K562 (cell line): ENCODE measurements around the gene VARS1. TPM values are rescaled to one million over a fixed set of nuclear protein-coding genes. Genes with fewer than 3 reads are reported as not detected.

Experiments used
- ASH1L ChIP-seq: fragments of 450-650 bp; IDR thresholded peaks from 2 replicates; pipeline ENCODE4 v1.6.1; 2018; ENCODE audit warnings: borderline replicate concordance, mild to moderate bottlenecking, low read depth; ENCODE audit not compliant: partially characterized antibody
- CBX8 ChIP-seq: fragments of 200-600 bp; sonication (generic); IDR thresholded peaks from 2 replicates; pipeline ENCODE4 v1.6.1; 2012; ENCODE audit warnings: borderline replicate concordance, mixed run types, low read depth, mild to moderate bottlenecking, moderate library complexity, mixed read lengths, low read length, control low read depth, inconsistent platforms; ENCODE audit not compliant: poor library complexity, severe bottlenecking; ENCODE audit errors: extremely low read depth
- FOXM1 ChIP-seq, 2 experiments: fragments of 450-650 bp in 1 of 2; sonication (generic) in 1 of 2; formaldehyde crosslinking in 1 of 2; IDR thresholded peaks; 2 replicates each; pipeline versions ENCODE4 v1.6.1 to v1.9.0; 2017 to 2022; ENCODE audit warnings: low read depth in 2 of 2, mild to moderate bottlenecking in 2 of 2, missing genetic modification reagents in 1 of 2, moderate library complexity in 1 of 2
- KDM2B ChIP-seq: fragments of 250-450 bp; sonication (Bioruptor Pico); IDR thresholded peaks from 2 replicates; pipeline ENCODE4 v1.8.0; 2021; ENCODE audit warnings: mild to moderate bottlenecking, moderate library complexity
- NR1H2 ChIP-seq: sonication (generic); formaldehyde crosslinking; IDR thresholded peaks from 2 replicates; pipeline ENCODE4 v1.4.0; 2020; ENCODE audit warnings: mild to moderate bottlenecking, missing genetic modification reagents
- PTRF ChIP-seq: fragments of 450-650 bp; IDR thresholded peaks from 2 replicates; pipeline ENCODE4 v1.6.1; 2016; ENCODE audit warnings: mild to moderate bottlenecking, missing genetic modification characterization, missing compliant biosample characterization
- RCOR1 ChIP-seq, 2 experiments: IDR thresholded peaks; 2 replicates each; pipeline ENCODE4 v1.6.1; 2012; ENCODE audit warnings: low read depth in 2 of 2, low read length in 2 of 2, borderline replicate concordance in 1 of 2, improper control_type of control experiment in 1 of 2
- SIRT6 ChIP-seq: IDR thresholded peaks from one replicate; pipeline ENCODE4 v1.6.1; 2012; ENCODE audit warnings: low read depth, mild to moderate bottlenecking, control low read depth, inconsistent platforms, low read length, moderate library complexity
- SMARCB1 ChIP-seq: IDR thresholded peaks from 2 replicates; pipeline ENCODE4 v1.6.1; 2011; ENCODE audit warnings: improper control_type of control experiment, low read depth; ENCODE audit not compliant: insufficient read length
- TAF1 ChIP-seq: IDR thresholded peaks from 2 replicates; pipeline ENCODE4 v1.6.1; 2011; ENCODE audit warnings: mild to moderate bottlenecking, low read length, moderate library complexity; ENCODE audit not compliant: insufficient read depth, control insufficient read depth, severe bottlenecking; ENCODE audit errors: extremely low read depth
- YY1 ChIP-seq, 3 experiments: IDR thresholded peaks; 2 replicates each; pipeline ENCODE4 v1.6.1; 2011; ENCODE audit warnings: low read length in 2 of 3, mild to moderate bottlenecking in 2 of 3, moderate library complexity in 2 of 3, borderline replicate concordance in 1 of 3, control low read depth in 1 of 3, low read depth in 1 of 3; ENCODE audit not compliant: insufficient read depth in 3 of 3, insufficient replicate concordance in 2 of 3, control insufficient read depth in 1 of 3, insufficient read length in 1 of 3; ENCODE audit errors: extremely low read depth in 1 of 3
- ZC3H11A ChIP-seq: IDR thresholded peaks from 2 replicates; pipeline ENCODE4 v1.6.1; 2012; ENCODE audit warnings: low read depth, low read length, improper control_type of control experiment
- ZC3H8 ChIP-seq: fragments of 450-650 bp; IDR thresholded peaks from 2 replicates; pipeline ENCODE4 v1.6.1; 2017
- ZNF175 ChIP-seq: fragments of 200-800 bp; sonication (Bioruptor generic); IDR thresholded peaks from 2 replicates; pipeline ENCODE4 v1.6.1; 2016; ENCODE audit warnings: low read depth, mild to moderate bottlenecking, missing genetic modification characterization, missing compliant biosample characterization
- ZNF184 ChIP-seq: sonication (generic); formaldehyde crosslinking; IDR thresholded peaks from 2 replicates; pipeline ENCODE4 v1.5.0; 2020; ENCODE audit warnings: missing genetic modification reagents
- ZNF583 ChIP-seq: fragments of 250-450 bp; sonication (Bioruptor Pico); IDR thresholded peaks from 2 replicates; pipeline ENCODE4 v1.4.0; 2020
- polyA plus RNA-seq, 8 experiments: library from polyadenylated mRNA; depleted of rRNA in 4 of 8; stranded (reverse) in 5 of 8; unstranded in 3 of 8; fragments of >200 nt; fragmentation: Nextera tagmentation in 2 of 8; fragmentation: Illumina TruSeq in 1 of 8; extraction: Ambion mirVana in 2 of 8; extraction: Trizol in 1 of 8; gene quantifications; 2 replicates each; pipeline versions ENCODE4 v1.2.1 to v1.2.3, GENCODE V29; 2011 to 2014; ENCODE audit warnings: inconsistent platforms in 1 of 8, missing spikeins in 1 of 8
- total RNA-seq, 7 experiments: library from RNA; depleted of rRNA in 6 of 7; stranded (reverse); fragments of >200 nt in 6 of 7; fragmentation: Illumina TruSeq in 2 of 7; extraction: Trizol in 2 of 7; gene quantifications; 2 replicates each; pipeline versions ENCODE4 v1.2.1 to v1.2.3, GENCODE V29; 2011 to 2021; ENCODE audit warnings: low replicate concordance in 1 of 7
- TF ChIP-seq, protein P1 (sequence below): sonication (generic); formaldehyde crosslinking; IDR thresholded peaks from 2 replicates; pipeline ENCODE4 v1.8.1; 2023; ENCODE audit warnings: mild to moderate bottlenecking, missing genetic modification reagents
- TF ChIP-seq, protein P2 (sequence below): fragments of 250-450 bp; sonication (Bioruptor Pico); IDR thresholded peaks from 2 replicates; pipeline ENCODE4 v1.8.0; 2021; ENCODE audit warnings: moderate library complexity, mild to moderate bottlenecking, inconsistent platforms
- TF ChIP-seq, protein P3 (sequence below): fragments of 450-650 bp; IDR thresholded peaks from 2 replicates; pipeline ENCODE4 v1.6.1; 2016; ENCODE audit warnings: low read depth, mild to moderate bottlenecking, moderate library complexity
- TF ChIP-seq, protein P4 (sequence below): fragments of 250-450 bp; sonication (Bioruptor Pico); IDR thresholded peaks from 2 replicates; pipeline ENCODE4 v1.6.1; 2021; ENCODE audit warnings: mild to moderate bottlenecking
- TF ChIP-seq, protein P5 (sequence below): fragments of 450-650 bp; IDR thresholded peaks from 2 replicates; pipeline ENCODE4 v1.6.1; 2016

Gene VARS1
- total and polyA plus RNA-seq, 9 of the 15 experiments (the other 6 are each of a cell fraction or from before 2014, with no cell fraction given) = 2.9 to 488 (median 130) TPM

DNA sequence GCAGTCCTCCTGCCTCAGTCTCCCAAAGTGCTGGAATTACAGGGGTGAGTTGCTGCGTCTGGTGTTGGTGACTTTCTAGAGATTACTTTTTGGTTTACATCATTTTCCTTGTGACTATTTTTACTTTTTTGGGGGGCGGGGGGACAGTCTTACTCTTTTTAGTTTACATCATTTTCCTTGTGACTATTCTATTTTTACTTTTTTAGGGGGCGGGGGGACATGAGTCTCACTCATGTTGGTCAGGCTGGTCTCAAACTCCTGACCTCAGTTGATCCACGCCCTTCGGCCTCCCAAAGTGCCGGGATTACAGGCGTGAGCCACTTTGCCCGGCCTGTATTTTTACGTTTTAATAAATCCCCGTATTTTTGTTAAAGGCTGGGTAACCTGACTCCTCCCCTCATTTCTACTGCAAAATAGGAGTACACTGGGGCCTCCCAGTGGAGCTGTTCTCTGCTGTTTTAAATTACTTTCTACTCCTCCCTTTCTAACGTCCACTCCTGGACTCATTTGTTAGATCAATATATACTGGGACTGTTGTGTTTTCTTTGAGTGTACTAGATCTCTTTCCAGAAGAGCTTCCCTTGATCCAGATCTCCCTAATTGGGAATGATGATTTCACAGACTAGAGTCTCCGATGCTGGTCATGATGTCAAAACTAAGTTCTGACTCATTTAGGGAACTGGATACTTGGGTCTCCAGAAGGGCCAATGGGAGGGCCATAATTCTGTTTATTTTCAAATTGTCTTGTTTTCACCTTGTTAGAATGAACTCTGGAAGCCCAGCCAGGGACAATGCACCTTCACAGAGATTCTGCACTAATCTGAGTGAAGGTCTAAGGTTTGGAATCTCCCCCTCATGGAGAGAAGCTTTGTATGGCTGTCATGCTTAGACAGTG is 41.2 kb upstream of the VARS1 start (continued):
- TF ChIP-seq SMARCB1 = no peak
- no peak for TF ChIP-seq KDM2B (CRISPR knock-in tag)
- peak; percentile 14 for TF ChIP-seq TAF1
- TF ChIP-seq, protein P1, sequence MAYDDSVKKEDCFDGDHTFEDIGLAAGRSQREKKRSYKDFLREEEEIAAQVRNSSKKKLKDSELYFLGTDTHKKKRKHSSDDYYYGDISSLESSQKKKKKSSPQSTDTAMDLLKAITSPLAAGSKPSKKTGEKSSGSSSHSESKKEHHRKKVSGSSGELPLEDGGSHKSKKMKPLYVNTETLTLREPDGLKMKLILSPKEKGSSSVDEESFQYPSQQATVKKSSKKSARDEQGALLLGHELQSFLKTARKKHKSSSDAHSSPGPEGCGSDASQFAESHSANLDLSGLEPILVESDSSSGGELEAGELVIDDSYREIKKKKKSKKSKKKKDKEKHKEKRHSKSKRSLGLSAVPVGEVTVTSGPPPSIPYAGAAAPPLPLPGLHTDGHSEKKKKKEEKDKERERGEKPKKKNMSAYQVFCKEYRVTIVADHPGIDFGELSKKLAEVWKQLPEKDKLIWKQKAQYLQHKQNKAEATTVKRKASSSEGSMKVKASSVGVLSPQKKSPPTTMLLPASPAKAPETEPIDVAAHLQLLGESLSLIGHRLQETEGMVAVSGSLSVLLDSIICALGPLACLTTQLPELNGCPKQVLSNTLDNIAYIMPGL (CRISPR knock-in tag) = 0 out of 2 replicates have a peak, but pooled peaks have one; percentile 30
- TF ChIP-seq ZNF175 (CRISPR knock-in tag) = no peak
- no peak for TF ChIP-seq ASH1L
- TF ChIP-seq ZC3H11A = no peak
- TF ChIP-seq ZNF184 (CRISPR knock-in tag) = no peak
- TF ChIP-seq SIRT6 = peak; percentile 90
- TF ChIP-seq YY1 (IDR thresholded peaks at IDR 0.05; ENCODE audit: borderline replicate concordance in 1 of 3, control insufficient read depth in 1 of 3, extremely low read depth in 1 of 3, insufficient read depth in 3 of 3, insufficient read length in 1 of 3, insufficient replicate concordance in 2 of 3, low read depth in 1 of 3, low read length in 2 of 3) = no peak
- TF ChIP-seq NR1H2 = peak; percentile 25; the same call in 1 of the 2 replicates
- TF ChIP-seq, protein P2, sequence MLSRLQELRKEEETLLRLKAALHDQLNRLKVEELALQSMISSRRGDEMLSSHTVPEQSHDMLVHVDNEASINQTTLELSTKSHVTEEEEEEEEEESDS (CRISPR knock-in tag) = no peak
- TF ChIP-seq, protein P3, sequence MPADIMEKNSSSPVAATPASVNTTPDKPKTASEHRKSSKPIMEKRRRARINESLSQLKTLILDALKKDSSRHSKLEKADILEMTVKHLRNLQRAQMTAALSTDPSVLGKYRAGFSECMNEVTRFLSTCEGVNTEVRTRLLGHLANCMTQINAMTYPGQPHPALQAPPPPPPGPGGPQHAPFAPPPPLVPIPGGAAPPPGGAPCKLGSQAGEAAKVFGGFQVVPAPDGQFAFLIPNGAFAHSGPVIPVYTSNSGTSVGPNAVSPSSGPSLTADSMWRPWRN = no peak; the same call in 1 of the 2 replicates
- no peak for TF ChIP-seq CBX8
- TF ChIP-seq ZNF583 (CRISPR knock-in tag) = no peak
- TF ChIP-seq RCOR1 (IDR thresholded peaks at IDR 0.05; ENCODE audit: borderline replicate concordance in 1 of 2, low read depth in 2 of 2, low read length in 2 of 2) = no peak
- TF ChIP-seq, protein P4, sequence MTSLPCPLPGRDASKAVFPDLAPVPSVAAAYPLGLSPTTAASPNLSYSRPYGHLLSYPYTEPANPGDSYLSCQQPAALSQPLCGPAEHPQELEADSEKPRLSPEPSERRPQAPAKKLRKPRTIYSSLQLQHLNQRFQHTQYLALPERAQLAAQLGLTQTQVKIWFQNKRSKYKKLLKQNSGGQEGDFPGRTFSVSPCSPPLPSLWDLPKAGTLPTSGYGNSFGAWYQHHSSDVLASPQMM (CRISPR knock-in tag) = no peak
- TF ChIP-seq, protein P5, sequence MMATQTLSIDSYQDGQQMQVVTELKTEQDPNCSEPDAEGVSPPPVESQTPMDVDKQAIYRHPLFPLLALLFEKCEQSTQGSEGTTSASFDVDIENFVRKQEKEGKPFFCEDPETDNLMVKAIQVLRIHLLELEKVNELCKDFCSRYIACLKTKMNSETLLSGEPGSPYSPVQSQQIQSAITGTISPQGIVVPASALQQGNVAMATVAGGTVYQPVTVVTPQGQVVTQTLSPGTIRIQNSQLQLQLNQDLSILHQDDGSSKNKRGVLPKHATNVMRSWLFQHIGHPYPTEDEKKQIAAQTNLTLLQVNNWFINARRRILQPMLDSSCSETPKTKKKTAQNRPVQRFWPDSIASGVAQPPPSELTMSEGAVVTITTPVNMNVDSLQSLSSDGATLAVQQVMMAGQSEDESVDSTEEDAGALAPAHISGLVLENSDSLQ = no peak
- TF ChIP-seq FOXM1 (IDR thresholded peaks at IDR 0.05; ENCODE audit: low read depth) = no peak; the same call in 1 of the 2 replicates
- TF ChIP-seq FOXM1 (CRISPR knock-in tag; IDR thresholded peaks at IDR 0.05; ENCODE audit: low read depth) = peak; percentile 29; the same call in 1 of the 2 replicates
- TF ChIP-seq PTRF (tag) = 0 out of 2 replicates have a peak, but pooled peaks have one; percentile 27
- TF ChIP-seq ZC3H8 = no peak
